HG02981 (cell line): ENCODE measurements around the gene NINL.
"Not testable (repeated sequence)": the region's sequence is repeated elsewhere in the genome, so short reads cannot be mapped to it uniquely, and the experiment has no call there.

Experiments
- ATAC-seq: cut with Tn5 transposase; IDR thresholded peaks from one replicate; pipeline ENCODE4 v1.9.1; 2021; ENCODE audit warnings: mild to moderate bottlenecking, moderate library complexity; ENCODE audit not compliant: unreplicated experiment

NINL gene

DNA sequence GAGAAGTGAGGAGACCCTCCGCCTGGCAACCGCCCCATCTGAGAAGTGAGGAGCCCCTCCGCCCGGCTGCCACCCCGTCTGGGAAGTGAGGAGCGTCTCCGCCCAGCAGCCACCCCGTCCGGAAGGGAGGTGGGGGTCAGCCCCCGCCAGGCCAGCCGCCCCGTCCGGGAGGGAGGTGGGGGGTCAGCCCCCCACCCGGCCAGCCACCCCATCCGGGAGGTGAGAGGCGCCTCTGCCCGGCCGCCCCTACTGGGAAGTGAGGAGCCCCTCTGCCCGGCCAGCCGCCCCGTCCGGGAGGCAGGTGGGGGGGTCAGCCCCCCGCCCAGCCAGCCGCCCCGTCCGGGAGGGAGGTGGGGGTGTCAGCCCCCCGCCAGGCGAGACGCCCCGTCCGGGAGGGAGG, 23.6 kb downstream of the NINL start:
- ATAC-seq: not testable (repeated sequence)

DNA sequence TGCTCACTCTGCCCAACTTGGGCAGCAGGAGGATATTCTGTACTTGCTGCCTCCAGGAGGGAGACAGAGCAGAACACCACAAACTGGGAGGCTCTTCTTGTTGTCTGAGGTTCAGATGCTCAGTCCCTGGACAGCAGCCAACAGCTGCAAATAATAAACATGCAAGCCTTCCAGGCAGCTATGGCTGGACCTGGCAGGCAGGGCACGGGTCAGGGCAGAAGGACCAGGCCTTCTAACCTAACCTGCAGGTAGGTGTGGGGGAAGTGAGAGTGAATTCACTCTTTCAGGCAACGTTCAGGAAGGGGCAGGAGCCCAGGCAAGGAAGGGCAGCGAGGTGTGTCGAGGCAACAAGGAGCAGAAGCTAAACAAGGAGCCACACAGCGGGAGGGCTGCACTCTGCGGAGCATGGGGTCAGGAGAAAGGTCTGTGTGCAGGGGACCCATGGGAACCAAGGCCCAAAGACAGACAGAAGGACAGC, 31.5 kb downstream of the NINL start:
- no peak for ATAC-seq

DNA sequence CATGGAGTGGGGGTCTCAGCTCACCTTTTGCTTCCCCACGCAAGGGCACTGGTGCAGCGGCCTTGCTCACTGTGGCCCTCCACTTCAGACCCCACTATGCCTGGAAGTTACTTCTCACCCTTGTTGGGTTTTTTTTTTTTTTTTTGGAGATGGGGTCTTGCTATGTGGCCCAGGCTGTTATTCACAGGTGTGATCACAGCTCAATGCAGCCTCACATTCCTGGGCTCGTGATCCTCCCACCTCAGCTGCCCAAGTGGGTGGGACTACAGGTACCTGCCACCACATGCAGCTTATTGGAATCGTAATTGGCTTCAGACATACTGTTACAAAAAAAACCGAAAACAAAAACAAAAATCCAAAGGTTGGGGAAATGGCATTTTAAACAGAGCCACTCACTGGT, 32.4 kb downstream of the NINL start:
- no peak for ATAC-seq

DNA sequence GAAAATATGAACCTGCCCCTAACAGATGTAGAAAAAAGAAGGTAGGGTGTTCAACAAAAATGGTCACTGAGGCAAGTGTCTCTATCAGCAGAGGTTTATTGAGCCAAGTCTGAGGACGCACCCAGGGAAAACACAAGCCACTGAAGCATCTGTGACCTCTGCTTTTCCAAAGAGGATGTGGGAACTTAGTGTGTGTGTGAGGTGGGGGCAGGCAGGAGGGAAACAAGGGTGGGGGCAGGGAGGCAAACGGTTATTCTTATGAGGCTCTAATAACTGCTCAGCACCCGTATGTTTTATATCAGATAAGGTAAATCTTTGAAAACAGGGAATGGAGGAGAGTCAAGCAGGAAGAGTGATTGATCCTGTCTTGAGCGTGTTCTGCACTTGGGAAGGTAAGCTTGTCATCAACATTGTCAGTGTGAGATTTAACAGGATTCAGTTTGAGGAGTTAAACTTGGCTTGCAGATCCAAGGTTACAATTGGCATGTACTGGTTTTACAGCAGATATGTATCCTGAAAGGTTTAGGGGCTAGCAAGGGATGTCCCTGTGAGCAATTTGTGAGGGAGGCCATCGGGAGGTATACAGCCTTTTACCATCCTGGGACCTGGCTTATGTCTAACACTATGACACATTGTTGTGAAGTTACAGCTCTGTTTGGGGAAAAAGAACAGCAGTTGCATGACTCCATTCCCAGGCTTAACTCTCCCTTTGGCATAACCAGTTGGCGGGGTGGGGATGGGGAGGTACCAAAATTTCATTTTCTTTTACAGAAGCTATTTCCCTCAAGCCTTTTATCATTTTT, 33.7 kb downstream of the NINL start:
- ATAC-seq: no peak

DNA sequence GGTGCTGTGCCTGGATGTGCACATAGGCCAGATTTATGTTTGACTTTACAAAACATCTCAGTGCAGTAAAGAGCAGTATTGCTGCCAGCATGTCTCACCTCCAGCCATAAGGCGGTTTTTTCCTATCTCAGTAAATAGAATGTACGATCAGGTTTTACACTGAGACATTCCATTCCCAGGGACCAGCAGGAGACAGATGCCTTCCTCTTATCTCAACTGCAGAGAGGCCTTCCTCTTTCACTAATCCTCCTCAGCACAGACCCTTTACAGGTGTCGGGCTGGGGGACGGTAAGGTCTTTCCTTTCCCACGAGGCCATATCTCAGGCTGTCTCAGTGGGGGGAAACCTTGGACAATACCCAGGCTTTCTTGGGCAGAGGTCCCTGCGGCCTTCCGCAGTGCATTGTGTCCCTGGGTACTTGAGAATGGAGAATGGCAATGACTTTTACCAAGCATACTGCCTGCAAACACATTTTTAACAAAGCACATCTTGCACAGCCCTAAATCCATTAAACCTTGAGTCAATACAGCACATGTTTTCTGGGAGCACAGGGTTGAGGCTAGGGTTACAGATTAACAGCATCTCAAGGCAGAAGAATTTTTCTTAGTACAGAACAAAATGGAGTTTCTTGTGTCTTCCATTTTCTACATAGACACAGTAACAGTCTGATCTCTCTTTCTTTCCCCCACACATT, 34.5 kb downstream of the NINL start:
- ATAC-seq: not testable (repeated sequence)

DNA sequence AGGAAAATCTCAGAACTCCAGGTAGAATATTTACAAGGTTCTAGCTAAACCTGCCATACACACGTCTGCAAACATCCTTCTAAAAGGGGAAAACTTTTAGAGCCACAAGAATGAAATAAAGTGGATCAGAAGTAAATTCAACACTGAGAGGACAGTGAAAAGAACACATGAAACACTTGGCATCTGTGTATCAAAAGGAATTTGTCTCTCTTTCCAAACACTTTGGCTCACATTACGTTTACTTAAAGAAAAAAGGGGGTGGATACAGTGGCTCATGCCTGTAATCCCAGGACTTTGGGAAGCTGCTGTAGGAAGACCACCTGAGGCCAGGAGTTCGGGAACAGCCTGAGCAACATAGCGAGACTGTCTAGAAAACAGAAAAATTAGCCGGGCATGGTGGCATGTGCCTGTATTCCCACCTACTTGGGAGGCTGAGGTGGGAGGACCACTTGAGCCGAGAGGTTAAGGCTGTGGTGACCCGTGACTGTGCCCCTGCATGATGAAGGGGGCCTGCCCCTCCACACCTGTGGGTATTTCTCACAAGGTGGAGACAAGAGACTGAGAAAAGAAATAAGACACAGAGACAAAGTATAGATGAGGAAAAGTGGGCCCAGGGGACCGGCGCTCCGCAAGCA, 35.4 kb downstream of the NINL start:
- ATAC-seq: no peak

DNA sequence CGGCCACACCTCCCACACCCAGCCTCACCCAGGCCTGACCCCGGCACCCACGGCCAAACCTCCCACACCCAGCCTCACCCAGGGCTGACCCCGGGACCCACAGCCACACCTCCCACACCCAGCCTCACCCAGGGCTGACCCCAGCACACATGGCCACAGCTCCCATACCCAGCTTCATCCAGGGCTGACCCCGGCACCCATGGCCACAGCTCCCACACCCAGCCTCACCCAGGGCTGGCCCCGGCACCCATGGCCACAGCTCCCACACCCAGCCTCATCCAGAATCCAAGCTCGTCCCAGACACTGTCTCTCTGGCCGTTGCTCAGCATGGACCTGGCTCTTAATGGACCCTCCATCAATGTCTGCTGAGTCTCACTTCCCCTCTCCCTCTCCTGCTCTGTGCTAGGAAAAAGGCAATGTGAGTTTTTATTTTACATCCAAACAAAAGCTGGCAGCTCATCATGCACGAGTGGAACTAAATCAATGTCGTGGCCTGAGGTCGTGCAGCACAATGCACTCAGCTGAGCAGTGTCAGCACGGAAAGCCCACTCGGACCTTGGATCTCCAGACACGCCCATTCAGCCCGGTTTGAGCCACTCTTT, 36.1 kb downstream of the NINL start:
- ATAC-seq: no peak

DNA sequence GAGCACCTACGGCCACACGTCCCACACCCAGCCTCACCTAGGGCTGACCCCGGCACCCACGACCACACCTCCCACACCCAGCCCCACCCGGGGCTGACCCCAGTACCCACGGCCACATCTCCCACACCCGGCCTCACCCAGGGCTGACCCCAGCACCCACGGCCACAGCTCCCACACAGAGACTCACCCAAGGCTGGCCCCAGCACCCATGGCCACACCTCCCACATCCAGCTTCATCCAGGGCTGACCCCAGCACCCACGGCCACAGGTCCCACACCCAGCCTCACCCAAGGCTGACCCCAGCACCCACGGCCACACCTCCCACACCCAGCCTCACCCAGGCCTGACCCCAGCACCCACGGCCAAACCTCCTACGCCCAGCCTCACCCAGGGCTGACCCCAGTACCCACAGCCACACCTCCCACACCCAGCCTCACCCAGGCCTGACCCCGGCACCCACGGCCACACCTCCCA, 36.7 kb downstream of the NINL start:
- ATAC-seq: no peak

DNA sequence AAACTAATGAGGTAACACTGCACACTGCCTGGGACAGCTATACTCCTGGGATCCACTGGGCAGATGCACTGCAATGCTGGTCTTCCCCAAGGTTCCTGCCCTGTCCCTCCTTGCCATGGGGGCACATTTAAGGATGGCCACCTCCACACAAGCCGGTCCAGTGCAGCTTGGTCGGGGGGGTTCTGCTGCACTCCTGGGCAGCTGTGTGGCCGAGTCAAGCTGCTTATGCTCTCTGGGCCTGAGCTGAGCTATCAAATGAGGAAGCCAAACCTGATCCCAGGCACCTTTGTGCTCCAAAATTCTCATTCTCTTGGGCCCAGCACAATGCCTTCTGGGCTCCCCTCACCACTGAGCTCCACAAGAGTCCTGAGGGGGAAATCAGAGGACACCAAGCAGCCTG, 37.3 kb downstream of the NINL start:
- no peak for ATAC-seq

DNA sequence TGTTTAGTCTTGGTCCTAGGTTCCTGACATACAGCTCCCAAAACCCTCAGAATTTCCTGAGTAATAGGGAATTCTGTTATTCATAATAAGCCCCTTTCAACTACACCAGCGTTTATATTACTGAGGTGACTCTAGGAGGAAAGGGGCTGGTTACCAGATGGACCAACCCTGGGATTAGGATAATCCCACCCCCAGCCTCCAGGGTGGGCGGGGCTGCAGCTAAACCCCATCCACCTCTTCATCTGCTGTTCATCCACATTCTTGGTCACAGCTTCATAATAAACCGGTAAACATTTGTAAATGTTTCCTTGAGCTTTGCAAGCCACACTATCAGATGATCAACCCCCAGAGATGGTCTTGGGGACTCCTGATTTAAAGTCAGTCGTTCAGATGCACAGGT, 38.3 kb downstream of the NINL start:
- ATAC-seq: no peak

DNA sequence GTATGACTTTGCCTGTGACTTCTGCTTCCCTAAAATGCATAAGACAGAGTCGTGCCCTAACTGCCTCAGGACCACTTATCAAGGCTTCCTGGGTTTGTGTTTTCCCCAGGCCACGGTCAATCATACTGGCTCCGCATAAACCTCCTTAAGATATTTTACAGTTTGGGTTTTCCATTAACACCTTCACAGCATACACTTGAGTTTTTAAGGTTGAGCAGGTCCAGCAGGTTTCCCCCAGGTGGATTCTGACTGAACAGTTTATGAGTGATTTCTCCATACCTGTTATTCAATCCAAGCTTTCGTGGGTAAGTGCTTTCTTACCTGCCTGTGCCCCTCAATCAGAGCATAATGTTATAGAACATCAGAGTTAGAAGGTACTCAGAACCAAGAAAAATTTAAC, 39.3 kb downstream of the NINL start:
- no peak for ATAC-seq

DNA sequence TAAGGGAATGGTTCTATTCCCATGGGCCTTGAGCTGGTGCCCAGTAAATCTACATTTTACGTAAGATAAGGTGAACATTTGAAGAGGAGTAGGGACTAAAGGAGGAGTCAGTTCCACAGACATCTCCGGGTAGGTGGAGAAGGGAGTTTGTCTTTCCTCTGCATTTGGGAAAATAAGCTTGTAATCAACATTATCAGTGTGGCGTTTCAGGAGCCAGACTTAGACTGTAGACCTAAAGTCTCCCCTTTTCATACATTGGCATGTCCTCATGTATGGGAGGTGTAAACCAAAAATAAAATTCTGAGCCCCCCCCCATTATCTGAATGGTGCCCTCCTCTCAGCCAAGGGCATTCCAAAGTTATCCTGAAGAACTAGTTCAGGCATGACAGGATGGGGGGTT, 40.2 kb downstream of the NINL start:
- no peak for ATAC-seq

DNA sequence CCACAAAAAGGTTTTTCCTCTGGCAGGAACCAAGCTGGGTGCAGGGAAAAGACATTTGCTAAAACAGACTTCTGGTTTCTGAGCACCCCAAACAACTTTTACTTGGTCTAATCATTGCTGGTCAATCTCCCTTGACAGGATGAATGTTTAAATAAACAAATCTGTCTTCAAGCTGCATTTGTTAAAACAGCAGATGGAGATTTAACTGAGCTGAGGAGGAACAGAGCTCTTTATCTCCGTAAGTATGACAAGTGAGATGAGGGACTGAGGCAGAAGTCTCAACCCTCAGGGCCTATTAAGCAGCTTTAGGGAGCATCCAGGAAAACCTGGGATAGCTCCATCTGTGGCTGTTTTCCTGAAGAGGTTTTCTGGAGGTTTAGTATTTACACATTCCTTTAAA, 40.6 kb downstream of the NINL start:
- ATAC-seq: no peak

DNA sequence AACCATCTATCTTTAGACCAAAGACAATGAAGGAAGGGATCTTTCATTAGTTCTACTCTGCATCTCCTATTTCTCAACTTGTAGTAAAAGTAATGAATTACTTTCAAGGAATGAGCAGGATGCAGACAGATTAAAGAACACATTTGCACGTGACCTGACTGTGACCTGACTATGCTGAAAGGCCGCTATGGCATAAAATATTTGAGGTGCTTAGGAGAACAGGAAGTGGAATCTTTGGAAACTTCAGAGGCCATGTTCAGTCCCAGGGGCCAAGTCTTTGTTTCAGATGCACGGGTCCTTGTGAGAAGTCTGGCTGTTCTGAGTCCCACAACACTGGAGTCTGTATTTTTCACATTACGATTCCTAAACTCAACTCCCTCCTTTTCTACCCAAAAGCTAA, 41.0 kb downstream of the NINL start:
- ATAC-seq: no peak

DNA sequence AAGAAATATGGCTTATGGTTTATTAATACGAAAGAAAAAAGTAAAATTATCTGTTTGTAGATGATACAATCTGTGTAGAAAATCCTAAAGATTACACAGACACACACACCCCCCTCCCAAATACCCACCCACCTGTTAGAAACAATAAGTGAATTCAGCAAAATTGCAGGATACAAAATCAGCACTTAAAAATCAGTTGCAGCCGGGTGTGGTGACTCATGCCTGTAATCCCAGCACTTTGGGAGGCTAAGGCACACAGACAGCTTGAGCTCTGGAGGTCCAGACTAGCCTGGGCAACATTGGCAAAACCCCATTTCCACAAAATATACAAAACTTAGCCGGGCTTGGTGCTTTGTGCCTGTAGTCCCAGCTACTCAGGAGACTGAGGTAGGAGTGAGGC, 42.3 kb downstream of the NINL start:
- no peak for ATAC-seq

DNA sequence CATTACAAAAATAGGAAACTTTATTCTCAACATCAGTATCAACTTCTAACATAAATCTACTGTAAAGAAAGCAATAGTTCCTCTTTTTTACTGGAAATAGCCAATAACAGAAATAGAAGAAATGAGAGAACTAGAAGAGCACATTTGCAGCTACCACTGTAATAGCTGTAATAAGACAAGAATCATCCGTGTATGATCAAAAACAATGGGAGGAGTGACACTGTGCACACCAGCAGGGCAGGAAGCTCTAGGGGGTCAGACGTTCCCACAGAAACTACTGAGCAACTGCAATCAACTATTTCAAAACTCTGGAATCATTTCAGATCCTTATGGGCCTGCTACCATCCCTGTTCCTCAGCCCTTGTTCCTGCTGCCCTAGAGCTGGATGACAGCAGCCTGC, 43.7 kb downstream of the NINL start:
- no peak for ATAC-seq

DNA sequence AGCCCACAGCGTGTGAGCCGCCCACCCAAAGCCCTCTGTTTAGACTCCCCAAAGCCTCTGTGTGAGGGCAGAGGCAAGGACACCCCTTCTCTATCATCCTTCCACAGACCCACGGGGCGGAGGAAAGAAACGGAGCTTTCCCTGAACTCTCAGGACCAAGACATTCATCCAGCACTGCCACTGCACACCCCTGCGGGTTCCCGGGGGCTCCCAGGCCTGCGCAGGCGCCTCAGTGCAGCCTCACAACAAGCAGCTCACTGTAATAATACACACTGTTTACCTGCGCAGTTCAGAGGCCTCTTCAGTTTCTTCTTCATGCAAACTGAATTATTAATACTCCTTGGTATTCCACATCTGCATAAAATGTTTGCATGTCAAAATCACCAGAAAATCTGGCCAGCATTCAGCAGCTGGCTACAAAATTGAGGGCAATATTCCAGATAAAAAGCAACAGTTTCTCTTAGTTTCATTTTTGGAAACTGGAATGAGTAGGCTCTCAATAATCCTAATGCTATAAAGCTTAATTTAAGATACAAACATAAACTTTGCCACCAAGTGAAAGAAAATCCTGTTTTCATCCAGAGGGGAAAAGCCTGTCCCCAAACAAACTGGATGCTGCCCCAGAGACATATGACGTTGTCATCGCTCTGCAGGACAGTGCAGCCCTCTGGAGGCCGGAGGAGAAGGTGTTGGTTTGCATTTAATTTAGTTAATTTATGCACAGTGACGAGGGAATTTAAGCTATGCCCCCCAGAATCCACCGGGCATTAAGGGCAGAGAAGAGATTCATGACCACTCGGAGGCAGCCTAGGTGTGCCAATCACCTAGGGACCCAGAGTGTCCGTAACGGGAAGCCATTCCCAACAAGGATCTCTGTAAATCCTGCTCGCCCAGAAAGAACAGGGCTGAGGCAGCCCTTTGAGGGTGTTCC, 45.3 kb downstream of the NINL start:
- ATAC-seq: no peak

DNA sequence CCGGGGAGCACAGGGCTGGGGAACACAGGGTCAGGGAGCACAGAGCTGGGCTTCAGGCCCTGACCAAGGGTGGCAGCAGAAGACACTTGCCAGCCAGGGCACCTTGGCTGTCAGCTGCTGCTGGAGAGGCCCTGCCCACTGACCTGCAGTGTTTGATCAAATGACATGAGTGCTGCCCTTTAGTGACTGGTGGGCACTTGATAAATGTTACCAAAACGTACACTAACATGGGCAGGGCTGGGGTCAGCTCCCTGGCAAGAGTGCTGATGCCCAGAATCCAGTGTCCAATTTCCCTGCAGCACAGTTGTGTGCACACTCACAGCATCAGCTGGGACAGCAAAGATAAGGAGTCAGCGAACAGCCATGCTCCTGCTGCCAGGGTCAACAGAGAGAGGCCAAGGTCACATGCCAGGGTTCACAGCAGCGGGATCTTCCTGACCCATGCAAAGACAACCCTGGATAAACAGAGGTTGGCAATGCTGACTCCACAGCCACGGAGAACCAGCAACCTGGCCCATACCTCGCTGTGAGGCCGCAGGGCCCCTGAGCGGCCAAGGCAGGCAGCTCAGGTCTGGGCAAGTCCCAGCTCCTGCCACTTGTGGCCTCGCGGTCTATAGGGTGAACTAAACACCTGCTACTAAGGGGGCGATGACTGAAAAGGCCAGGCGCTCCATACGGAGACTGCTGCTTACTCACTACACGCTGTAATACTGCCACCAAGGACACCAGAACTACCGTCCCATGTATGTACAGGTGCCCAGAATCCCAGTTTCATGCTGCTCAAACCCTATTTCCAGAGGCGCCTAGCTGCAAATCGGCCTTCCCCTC, 46.3 kb downstream of the NINL start:
- no peak for ATAC-seq

DNA sequence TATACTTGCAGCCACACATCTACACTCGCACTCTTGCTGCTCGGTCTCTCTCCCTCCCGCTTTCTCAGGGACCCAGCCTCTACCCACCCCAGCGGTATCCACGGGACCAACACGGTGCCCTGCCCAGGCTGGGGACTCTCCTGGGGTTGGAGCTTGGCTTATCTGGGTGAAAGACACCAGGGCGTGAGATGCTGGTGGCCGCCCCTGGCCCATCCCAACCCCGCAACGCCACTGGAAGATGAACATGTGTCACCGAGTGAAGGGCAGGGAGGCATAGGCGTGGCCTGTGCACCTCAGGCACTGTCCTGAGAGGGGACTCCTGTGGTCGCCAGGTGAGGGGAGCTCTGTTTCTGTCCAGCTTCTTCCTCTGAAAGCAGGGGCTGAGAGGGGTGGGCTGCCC, 47.4 kb downstream of the NINL start:
- no peak for ATAC-seq

DNA sequence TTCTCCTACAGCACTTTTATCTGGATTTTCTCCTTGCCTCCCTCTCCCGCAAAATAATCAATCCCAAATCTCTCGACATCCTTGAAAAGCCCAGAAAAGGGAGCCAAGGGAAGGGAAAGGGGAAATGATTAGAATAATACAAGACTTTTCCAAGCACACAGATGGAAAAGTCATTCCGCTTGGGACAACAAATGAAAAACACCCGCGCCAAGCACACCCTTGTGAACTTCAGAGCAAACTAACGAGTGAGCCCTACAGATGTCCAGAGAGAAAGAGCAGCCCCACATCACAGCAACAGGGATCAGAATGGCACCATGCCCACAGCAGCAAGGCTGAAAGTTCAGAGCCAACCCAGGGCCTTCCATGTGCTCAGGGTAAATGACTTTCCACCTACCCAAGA, 49.6 kb downstream of the NINL start:
- ATAC-seq: no peak
